Medulla oblongata (tissue), 1 donor: ENCODE results near the gene TNIP1.

Experiments used
- DNase-seq: peaks from one replicate; pipeline ENCODE4 v3.0.0-alpha.2; 2015; ENCODE audit errors: extremely low spot score

The TNIP1 gene

DNA sequence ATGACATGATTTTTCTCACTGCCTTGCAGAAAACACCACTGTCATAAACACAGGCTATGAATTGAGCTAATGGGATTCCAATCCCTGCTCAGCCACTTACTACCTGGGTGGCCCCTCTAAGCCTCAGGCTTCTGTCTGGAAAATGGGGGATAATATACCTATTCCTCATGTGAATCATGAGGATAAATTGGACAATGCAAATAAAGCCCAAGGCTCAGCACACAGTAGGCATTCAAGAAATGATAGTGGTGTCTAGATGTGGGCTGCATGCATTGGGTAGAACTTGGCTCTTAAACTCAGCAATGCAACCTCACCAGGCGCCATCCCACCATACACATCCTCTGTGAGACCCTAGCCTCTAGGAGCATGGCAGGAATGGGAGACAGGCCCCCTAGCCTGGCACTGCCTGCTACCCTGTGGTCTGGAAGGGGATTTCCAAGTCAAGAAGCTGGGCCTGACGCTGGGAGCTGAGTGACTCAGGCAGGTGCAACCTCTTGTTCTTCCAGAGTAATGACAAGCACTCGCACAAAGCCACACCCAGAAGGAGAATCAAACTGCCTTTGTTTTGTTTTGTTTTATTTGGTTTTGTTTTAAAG, 2.3 kb upstream of the TNIP1 start:
- DNase-seq, result no peak

DNA sequence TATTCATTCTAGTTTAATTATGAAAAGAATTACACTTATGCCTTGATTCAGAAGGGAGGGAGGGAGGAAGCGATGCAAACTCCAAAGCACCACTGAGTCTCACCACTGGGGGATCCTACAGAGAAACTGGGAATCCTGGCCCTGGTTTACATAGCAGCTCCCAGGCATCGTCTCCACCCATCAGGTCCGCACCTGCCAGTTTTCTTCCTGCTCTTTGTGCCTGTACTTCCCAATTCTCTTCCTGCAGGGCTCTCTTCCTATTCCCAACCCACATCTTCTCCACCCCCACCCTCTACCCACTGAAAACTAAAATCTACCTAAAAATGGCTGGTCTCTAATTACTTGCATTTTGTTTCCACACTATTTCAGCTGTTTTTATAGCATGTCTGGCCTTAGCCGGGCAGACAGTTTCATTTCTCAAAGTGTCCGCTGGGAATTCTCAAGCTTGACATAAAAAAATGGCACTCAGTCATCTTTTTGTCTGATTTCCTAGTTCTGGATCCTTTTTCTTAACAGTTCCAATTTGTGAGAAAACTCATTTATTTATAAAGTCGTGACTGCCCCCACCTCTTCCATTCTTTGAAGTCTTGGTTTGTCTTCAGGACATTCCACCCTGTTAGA, 1.6 kb upstream of the TNIP1 start:
- no peak for DNase-seq

GRCh38 chr5:151081431-151082281, 822 bp upstream of the TNIP1 start:
- DNase-seq, result peak; percentile 67

GRCh38 chr5:151079838-151080612, 809 bp downstream of the TNIP1 start:
- DNase-seq, result no peak

DNA sequence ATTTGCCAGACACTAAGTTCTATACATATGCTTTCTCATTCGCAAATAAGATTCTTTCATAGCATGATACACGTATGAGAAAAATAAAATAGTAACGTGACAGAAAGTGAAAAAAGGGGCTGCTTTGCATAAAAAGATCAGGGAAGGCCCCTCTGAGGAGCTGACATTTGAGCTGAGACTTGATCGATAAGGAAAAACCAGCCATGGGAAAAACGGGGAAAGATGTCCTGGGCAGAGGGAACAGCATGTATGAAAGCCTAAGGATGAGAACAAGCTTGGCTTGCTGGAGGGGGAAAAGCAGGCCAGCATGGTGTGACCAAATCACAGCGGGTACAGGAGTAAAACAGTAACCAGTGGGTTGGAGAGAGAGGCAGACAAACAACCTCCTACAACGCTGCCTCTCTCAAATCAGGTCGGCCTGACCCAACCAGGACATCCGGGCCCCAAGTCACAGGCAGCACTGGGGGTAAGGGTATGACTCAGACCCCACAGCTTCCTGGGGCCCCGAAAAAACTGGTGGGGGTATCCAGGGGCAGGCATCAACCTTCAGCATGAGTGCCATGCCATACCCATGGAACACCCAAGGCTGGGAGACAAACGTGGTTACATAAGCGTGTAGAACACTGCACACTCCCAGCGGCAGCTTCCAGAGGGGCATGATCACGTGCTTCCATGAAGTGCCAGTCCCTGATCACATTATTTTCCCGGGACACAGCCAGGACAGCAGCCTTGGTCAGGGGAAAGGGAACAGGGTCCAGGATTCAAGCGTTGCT, 2.2 kb downstream of the TNIP1 start:
- DNase-seq, result no peak

DNA sequence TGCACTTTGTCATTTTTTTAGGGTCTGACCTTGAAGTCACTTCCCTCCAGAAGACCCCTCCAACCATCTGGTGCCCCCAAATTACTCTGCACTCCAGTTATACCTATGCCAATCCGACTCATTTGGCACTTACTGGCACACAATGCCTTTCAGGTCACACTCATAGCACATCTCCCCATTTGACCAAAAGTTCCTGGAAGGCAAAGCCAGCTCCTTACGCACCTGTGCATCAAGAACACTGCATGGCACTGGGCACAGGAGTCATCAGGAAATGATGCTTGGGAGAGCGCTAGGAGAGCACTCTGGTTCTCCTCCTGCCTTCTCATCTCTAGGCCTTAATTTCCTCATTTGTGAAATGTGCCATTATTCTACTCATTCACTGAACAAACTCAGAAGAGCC, 2.9 kb downstream of the TNIP1 start:
- no peak for DNase-seq

GRCh38 chr5:151077419-151077818, 3.4 kb downstream of the TNIP1 start:
- DNase-seq, result no peak

DNA sequence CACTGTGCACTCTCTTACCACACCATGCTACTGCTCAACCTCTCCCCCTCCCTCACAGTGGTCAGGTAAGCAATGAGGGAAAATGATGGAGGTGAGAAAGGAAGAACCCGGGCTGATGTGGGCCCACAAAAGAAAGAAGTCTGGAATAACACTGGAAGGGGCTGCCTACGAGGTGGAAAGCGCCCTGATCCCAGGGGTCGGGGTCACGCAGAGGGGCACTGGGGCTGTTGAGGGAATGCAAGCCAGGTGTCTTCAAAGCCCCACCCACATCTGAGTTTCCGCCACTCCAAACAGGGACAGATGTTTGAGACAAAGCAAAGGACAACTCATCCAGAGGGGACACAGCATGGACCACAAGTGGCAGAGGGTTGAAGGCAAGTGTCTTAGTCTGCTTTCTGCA, 4.2 kb downstream of the TNIP1 start:
- no peak for DNase-seq

- DNase-seq, result no peak
Observed at GRCh38 chr5:151075698-151076331, 5.0 kb downstream of the TNIP1 start.

DNA sequence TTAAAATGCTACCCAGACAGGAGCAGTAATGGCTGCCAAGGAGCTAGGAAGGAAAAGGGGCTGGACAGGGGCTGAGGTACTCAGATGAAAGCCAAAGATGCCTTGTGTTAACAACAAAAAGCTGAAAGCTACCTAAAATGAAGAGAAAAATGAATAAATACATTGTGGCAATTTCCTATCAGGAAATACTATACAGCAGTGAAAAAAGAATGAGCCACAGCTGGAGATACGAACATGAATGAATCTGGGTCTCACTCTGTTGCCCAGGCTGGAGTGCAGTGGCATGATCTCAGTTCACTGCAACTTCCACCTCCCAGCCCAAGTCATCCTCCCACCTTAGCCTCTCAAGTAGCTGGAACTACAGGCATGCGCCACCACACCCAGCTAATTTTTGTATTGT, 6.3 kb downstream of the TNIP1 start:
- no peak for DNase-seq

DNA sequence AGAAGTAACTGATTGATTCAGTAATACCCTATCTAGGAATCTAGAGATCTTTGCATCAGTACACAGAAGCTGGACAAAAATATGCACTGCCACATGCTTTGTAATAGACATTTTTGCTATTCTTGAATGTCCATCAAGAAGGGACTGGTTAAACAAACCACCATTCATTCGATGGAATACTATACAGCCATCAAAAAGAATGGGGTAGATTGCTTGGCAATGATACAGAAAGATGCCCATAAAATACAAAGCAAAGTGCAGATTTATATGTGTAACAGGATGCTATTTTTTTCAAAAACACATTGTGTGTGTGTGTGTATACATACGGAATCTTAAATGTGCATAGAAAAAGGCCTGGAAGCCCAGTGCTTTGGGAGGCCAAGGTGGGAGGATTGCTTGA, 7.6 kb downstream of the TNIP1 start:
- no peak for DNase-seq

DNA sequence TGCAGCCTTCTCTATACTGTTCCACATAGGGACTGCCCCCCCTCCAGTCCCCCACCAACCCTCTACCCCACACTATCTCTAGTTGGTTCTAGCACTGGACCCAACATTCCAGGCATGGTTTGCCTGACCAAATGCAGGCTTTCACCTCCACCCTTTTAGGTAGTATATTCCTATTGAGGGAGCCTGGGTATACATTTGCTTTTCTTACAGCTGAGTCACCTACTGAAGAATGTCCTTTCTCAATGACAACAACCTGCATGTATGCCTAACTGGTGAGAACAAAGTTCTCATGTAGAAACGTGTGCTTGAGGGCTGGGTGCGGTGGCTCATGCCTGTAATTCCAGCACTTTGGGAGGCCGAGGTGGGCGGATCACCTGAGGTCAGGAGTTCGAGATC, 8.2 kb downstream of the TNIP1 start:
- DNase-seq, result no peak

- DNase-seq, result no peak
Observed at GRCh38 chr5:151071848-151072629, 8.8 kb downstream of the TNIP1 start.

- no peak for DNase-seq
Observed at GRCh38 chr5:151071021-151071420, 9.8 kb downstream of the TNIP1 start.

GRCh38 chr5:151070449-151070848, 10.4 kb downstream of the TNIP1 start:
- no peak for DNase-seq

- DNase-seq, result no peak
Observed at GRCh38 chr5:151068433-151069197, 12.2 kb downstream of the TNIP1 start.

DNA sequence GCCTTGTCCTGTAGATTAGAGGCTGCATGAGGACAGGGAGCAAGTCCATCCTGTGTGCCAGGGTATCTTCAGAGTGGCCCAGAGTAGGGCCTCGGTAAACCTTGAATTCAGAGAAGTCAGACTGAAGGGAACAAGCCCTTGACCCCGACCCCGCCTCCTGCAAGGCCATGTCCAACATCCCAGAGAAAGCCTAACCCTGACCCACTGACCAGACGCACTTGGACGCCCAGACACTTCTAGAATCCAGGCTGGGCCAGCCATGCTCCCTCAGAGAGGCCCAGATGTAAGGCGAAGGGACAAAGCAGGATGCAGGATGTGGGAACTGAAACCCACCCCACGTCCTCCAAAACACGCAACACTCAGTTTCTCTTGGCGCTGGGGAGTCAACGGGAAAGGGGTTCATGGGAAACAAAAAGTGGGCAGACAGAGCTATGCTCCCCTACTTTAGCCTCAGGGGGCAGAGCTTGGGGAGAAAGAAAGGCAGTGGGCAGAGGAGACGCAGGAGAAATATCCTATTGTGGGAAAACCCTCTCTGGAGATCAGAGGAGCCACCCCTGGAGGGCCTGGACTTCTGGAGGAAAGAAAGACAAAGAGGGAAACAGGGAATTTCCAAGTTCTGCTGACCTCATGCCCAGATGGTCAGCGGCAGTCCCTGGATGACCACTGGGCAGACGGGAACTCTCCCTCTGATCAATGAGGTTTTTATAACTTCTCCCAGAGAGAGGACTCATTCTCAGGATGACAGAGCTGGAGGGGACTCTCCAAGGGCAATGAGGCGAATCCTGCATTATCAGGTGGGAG, 13.0 kb downstream of the TNIP1 start:
- no peak for DNase-seq

DNA sequence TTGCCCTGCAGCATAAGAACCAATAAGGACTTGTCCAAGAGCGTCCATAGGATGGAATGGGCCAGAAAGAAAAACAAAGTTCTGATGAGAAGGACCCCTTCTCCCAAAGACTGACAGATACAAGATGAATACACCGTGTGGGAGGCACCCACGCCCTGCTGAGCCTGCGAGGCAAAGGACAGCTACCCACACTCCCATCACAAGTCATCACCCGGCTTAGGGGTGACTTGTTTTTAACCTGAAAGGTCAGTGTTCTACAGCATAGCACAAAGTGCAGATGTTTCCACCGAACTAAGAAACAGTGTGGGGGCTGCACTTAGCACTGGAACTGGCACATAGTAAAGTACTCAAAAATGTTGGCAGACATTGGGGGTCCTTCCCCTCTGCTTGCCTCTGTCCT, 13.9 kb downstream of the TNIP1 start:
- DNase-seq, result no peak

DNA sequence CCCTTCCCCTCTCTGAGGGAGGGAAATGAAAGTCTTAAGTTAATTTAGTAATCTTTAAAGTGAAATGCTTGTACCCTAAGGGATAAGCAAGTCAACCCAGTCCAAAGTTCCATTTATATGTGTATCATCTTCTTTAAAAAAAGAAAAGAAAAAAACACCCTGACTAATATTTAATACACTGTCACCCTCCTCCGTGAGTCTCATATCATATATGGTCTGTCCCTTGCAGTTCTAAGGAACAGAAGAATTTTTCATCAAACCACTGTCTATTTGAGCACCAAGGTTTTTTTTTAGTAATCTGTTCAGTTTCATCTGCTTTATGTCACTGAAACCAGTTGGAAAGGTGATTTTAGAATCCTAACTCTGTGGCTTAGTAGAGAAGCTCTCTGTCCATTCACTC, 15.2 kb downstream of the TNIP1 start:
- no peak for DNase-seq
